ENCODE data around the gene ZNF236.

Gene ZNF236

GRCh38 chr18:76973520-76974266, 151.3 kb downstream of the ZNF236 start:
- TF ChIP-seq CTCF (IDR thresholded peaks at IDR 0.05; ENCODE audit: low read depth, low read length, missing control alignments), result no peak
- H3K4me3 ChIP-seq (replicated peaks; ENCODE audit: low read depth, low read length), result no peak overlapping the region
- no peak for DNase-seq (ENCODE audit: extremely low read depth, low read depth)

DNA sequence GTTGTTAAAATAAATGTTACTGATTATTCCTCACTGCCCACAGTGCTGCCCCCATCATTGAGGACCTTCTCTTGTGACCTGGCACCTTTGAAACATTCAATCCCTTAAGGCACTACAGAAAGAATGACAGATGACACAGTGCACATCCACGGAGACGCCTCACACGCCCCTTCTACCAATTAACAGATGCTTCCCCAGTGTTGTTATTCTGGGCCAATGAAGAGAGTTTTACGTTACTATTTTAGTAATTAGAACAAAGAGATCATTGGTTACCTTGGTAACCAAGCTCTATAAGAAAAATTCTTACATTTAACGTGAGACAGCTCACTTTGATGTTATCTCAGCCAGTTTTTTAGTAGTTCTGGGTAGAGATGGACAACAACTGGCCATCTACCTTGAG, 152.0 kb downstream of the ZNF236 start:
- no peak for DNase-seq (ENCODE audit: extremely low read depth, low read depth)
- no peak overlapping the region for H3K4me3 ChIP-seq (replicated peaks; ENCODE audit: low read depth, low read length)
- TF ChIP-seq CTCF (IDR thresholded peaks at IDR 0.05; ENCODE audit: low read depth, low read length, missing control alignments), result no peak

DNA sequence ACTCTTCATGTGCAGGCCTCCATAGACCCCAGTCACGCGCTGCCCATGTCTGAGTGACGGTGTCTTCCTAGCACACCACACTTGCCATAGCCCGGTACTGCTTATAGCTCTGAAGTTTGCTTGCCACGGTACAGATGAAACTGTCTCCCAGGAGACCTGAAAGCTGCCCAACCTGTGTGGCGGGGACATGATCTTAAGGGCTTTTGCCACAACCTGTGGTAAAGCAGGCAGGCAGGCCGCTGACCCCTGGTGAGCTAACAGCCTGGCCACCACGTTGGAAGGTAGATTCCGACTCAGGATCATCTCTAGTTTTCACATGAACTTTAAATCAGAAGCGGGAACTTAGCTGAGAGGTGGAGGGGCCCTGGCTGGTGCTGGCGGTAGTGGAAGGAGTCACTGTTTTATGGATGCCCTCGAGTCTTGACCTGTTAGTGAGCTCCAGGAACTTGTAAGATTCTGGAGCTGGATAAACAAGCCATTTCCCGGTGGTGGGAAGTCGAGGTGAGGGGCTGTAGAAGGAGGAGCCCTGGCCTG, 153.3 kb downstream of the ZNF236 start:
- no peak for TF ChIP-seq CTCF (IDR thresholded peaks at IDR 0.05; ENCODE audit: low read depth, low read length, missing control alignments)
- no peak for DNase-seq (ENCODE audit: extremely low read depth, low read depth)
- H3K4me3 ChIP-seq (replicated peaks; ENCODE audit: low read depth, low read length), result no peak overlapping the region

- no peak for TF ChIP-seq CTCF (IDR thresholded peaks at IDR 0.05; ENCODE audit: low read depth, low read length, missing control alignments)
- no peak overlapping the region for H3K4me3 ChIP-seq (replicated peaks; ENCODE audit: low read depth, low read length)
- DNase-seq (ENCODE audit: extremely low read depth, low read depth), result no peak
Measured at GRCh38 chr18:76977108-76977621, 154.8 kb downstream of the ZNF236 start.

- DNase-seq (ENCODE audit: extremely low read depth, low read depth), result no peak
- no peak overlapping the region for H3K4me3 ChIP-seq (replicated peaks; ENCODE audit: low read depth, low read length)
- TF ChIP-seq CTCF (IDR thresholded peaks at IDR 0.05; ENCODE audit: low read depth, low read length, missing control alignments), result no peak
Measured at GRCh38 chr18:76977684-76978232, 155.4 kb downstream of the ZNF236 start.

GRCh38 chr18:76978616-76979015, 156.3 kb downstream of the ZNF236 start:
- no peak for DNase-seq (ENCODE audit: extremely low read depth, low read depth)
- no peak overlapping the region for H3K4me3 ChIP-seq (replicated peaks; ENCODE audit: low read depth, low read length)
- TF ChIP-seq CTCF (IDR thresholded peaks at IDR 0.05; ENCODE audit: low read depth, low read length, missing control alignments), result no peak

Measured in HFF-Myc (cell line).